ENCODE results near the gene ATP1B1. TPM values are rescaled to one million over a fixed set of nuclear protein-coding genes. Genes with fewer than 3 reads are reported as not detected.

The ATP1B1 gene
- total RNA-seq, 1 experiment from 2014 or later, result 48.6 TPM

DNA sequence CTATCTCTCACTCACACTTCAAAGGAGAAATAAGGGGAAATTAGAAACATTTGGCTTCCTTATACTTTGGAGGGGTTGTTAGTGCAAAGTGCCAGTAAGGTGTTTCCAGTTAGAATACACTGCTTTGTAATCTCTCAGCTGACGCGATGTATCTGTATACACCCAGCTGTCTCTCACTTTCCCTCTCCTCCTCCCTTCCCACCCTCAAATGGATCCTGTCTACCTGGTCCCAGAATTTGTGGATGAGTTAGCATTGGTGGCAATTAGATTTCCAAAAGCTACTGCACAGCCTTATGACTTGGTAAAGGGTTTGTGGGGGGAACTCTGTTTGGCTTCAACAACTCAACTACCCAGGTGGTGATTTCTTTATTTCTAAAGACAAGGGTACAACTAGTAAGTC lies 10.5 kb downstream of the ATP1B1 start:
- ChIA-PET RAD21 (ENCODE audit: low non-redundant PET in 1 of 2, low total read pairs in 2 of 2, uncharacterized antibody in 2 of 2, unreplicated experiment in 2 of 2) (no interaction called here), CTCF (interaction anchor here (0.9 kb wide), 1 partner anchor 480 kb away, joined by 3 read pairs; no protein-coding TSS in a partner anchor), POLR2A (no interaction called here)
- Histone ChIP-seq H2AFZ (ENCODE audit: low read depth, low read length, poor library complexity, severe bottlenecking) (no peak overlapping the region), H3K79me2 (ENCODE audit: insufficient read depth, low read length) (peaks cover 91% of the 10 kb centered on the region), H3K9ac (ENCODE audit: low read length) (peak overlapping the region; percentile 21; the same call in 1 of the 2 replicates), H3K4me2 (ENCODE audit: low read length) (peak overlapping the region; percentile 48; the same call in 1 of the 2 replicates), H3K4me1 (ENCODE audit: control insufficient read depth in 1 of 2, insufficient read depth in 2 of 2, low read length in 2 of 2) (peaks cover 44 to 81% of the 10 kb centered on the region in 2 experiments), H3K9me2 (ENCODE audit: insufficient read depth) (no peaks in the 10 kb centered on the region), H3K9me3 (ENCODE audit: control insufficient read depth in 1 of 2, insufficient read depth in 1 of 2, low read depth in 1 of 2, low read length in 2 of 2) (no peaks in the 10 kb centered on the region), H3K27ac (ENCODE audit: low read depth, low read length) (no peak overlapping the region), H4K20me1 (ENCODE audit: insufficient read depth) (no peaks in the 10 kb centered on the region), H3K36me3 (ENCODE audit: control insufficient read depth in 1 of 2, insufficient read depth in 2 of 2, low read length in 2 of 2) (peaks cover 7 to 30% of the 10 kb centered on the region in 2 experiments; a peak in 2 of 4 replicates), H3K27me3 (ENCODE audit: insufficient read depth, low read length) (no peaks in the 10 kb centered on the region), H3K4me3 (replicated peaks in 1 of 2; ENCODE audit: low read depth in 1 of 2, low read length in 2 of 2) (no peak overlapping the region)
- ATAC-seq (no peak), DNase-seq (ENCODE audit: low read depth, low spot score) (no peak)
- intact Hi-C loops (cut with micrococcal nuclease), result loop anchor here (10.0 kb wide), 1 partner anchor 772 kb away; no protein-coding TSS in a partner anchor
- BruUV-seq (replicated peaks), result no TSS peak
- TF ChIP-seq CBX3 (IDR thresholded peaks at IDR 0.05; ENCODE audit: low read depth), result no peak
- TF ChIP-seq, protein P1, sequence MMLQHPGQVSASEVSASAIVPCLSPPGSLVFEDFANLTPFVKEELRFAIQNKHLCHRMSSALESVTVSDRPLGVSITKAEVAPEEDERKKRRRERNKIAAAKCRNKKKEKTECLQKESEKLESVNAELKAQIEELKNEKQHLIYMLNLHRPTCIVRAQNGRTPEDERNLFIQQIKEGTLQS (IDR thresholded peaks at IDR 0.05), result no peak
- TF ChIP-seq, protein P2, sequence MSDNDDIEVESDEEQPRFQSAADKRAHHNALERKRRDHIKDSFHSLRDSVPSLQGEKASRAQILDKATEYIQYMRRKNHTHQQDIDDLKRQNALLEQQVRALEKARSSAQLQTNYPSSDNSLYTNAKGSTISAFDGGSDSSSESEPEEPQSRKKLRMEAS (IDR thresholded peaks at IDR 0.05), result no peak
- TF ChIP-seq ELF1 (IDR thresholded peaks at IDR 0.05; ENCODE audit: borderline replicate concordance, low read depth), result no peak
- no peak for TF ChIP-seq SIN3A (IDR thresholded peaks at IDR 0.05; ENCODE audit: low read depth)
- no peak for TF ChIP-seq JUND (IDR thresholded peaks at IDR 0.05)
- no peak for TF ChIP-seq YY1 (IDR thresholded peaks at IDR 0.05; ENCODE audit: extremely low read depth, insufficient replicate concordance, low read depth, low read length)
- no peak for TF ChIP-seq FOSL1 (IDR thresholded peaks at IDR 0.05; ENCODE audit: low read depth)
- no peak for TF ChIP-seq EZH2 (IDR thresholded peaks at IDR 0.05)
- TF ChIP-seq, protein P3, sequence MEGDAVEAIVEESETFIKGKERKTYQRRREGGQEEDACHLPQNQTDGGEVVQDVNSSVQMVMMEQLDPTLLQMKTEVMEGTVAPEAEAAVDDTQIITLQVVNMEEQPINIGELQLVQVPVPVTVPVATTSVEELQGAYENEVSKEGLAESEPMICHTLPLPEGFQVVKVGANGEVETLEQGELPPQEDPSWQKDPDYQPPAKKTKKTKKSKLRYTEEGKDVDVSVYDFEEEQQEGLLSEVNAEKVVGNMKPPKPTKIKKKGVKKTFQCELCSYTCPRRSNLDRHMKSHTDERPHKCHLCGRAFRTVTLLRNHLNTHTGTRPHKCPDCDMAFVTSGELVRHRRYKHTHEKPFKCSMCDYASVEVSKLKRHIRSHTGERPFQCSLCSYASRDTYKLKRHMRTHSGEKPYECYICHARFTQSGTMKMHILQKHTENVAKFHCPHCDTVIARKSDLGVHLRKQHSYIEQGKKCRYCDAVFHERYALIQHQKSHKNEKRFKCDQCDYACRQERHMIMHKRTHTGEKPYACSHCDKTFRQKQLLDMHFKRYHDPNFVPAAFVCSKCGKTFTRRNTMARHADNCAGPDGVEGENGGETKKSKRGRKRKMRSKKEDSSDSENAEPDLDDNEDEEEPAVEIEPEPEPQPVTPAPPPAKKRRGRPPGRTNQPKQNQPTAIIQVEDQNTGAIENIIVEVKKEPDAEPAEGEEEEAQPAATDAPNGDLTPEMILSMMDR (IDR thresholded peaks at IDR 0.05 in 2 of 3, conservative IDR thresholded peaks at IDR 0.05 in 1 of 3; ENCODE audit: borderline replicate concordance in 1 of 3, insufficient read depth in 1 of 3, low read depth in 2 of 3, low read length in 2 of 3), result no peak
- no peak for TF ChIP-seq SP1 (IDR thresholded peaks at IDR 0.05; ENCODE audit: low read depth)
- TF ChIP-seq, protein P4, sequence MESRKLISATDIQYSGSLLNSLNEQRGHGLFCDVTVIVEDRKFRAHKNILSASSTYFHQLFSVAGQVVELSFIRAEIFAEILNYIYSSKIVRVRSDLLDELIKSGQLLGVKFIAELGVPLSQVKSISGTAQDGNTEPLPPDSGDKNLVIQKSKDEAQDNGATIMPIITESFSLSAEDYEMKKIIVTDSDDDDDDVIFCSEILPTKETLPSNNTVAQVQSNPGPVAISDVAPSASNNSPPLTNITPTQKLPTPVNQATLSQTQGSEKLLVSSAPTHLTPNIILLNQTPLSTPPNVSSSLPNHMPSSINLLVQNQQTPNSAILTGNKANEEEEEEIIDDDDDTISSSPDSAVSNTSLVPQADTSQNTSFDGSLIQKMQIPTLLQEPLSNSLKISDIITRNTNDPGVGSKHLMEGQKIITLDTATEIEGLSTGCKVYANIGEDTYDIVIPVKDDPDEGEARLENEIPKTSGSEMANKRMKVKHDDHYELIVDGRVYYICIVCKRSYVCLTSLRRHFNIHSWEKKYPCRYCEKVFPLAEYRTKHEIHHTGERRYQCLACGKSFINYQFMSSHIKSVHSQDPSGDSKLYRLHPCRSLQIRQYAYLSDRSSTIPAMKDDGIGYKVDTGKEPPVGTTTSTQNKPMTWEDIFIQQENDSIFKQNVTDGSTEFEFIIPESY (IDR thresholded peaks at IDR 0.05; ENCODE audit: extremely low read depth, insufficient replicate concordance, low read length), result no peak
- TF ChIP-seq TCF7L2 (IDR thresholded peaks at IDR 0.05; ENCODE audit: borderline replicate concordance, extremely low read depth, insufficient read depth, insufficient read length), result no peak
- TF ChIP-seq, protein P5, sequence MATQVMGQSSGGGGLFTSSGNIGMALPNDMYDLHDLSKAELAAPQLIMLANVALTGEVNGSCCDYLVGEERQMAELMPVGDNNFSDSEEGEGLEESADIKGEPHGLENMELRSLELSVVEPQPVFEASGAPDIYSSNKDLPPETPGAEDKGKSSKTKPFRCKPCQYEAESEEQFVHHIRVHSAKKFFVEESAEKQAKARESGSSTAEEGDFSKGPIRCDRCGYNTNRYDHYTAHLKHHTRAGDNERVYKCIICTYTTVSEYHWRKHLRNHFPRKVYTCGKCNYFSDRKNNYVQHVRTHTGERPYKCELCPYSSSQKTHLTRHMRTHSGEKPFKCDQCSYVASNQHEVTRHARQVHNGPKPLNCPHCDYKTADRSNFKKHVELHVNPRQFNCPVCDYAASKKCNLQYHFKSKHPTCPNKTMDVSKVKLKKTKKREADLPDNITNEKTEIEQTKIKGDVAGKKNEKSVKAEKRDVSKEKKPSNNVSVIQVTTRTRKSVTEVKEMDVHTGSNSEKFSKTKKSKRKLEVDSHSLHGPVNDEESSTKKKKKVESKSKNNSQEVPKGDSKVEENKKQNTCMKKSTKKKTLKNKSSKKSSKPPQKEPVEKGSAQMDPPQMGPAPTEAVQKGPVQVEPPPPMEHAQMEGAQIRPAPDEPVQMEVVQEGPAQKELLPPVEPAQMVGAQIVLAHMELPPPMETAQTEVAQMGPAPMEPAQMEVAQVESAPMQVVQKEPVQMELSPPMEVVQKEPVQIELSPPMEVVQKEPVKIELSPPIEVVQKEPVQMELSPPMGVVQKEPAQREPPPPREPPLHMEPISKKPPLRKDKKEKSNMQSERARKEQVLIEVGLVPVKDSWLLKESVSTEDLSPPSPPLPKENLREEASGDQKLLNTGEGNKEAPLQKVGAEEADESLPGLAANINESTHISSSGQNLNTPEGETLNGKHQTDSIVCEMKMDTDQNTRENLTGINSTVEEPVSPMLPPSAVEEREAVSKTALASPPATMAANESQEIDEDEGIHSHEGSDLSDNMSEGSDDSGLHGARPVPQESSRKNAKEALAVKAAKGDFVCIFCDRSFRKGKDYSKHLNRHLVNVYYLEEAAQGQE (IDR thresholded peaks at IDR 0.05; ENCODE audit: low read depth), result no peak
- TF ChIP-seq RAD21 (IDR thresholded peaks at IDR 0.05; ENCODE audit: low read depth), result no peak
- TF ChIP-seq POLR2AphosphoS5 (IDR thresholded peaks at IDR 0.05; ENCODE audit: low read depth, low read length), result no peak
- no peak for TF ChIP-seq CEBPB (IDR thresholded peaks at IDR 0.05; ENCODE audit: low read depth)
- TF ChIP-seq ZFX (IDR thresholded peaks at IDR 0.05), result no peak
- TF ChIP-seq ZNF274 (IDR thresholded peaks at IDR 0.05; ENCODE audit: low read depth, low read length), result no peak
- TF ChIP-seq SRF (IDR thresholded peaks at IDR 0.05; ENCODE audit: low read depth), result no peak
